HG03025 (cell line): ENCODE measurements around the gene NAALADL2.

ENCODE experiments used
- ATAC-seq: cut with Tn5 transposase; IDR thresholded peaks from one replicate; pipeline ENCODE4 v1.9.1; 2021; ENCODE audit warnings: mild to moderate bottlenecking, moderate library complexity; ENCODE audit not compliant: unreplicated experiment, low FRiP score

Gene NAALADL2

GRCh38 chr3:174884776-174885568, 25.8 kb downstream of the NAALADL2 start:
- no peak for ATAC-seq

- ATAC-seq, result no peak
Measured at GRCh38 chr3:174891524-174892203, 32.5 kb downstream of the NAALADL2 start.

- ATAC-seq, result no peak
Measured at GRCh38 chr3:174907027-174907426, 47.9 kb downstream of the NAALADL2 start.

- no peak for ATAC-seq
Measured at GRCh38 chr3:174907628-174908407, 48.7 kb downstream of the NAALADL2 start.

GRCh38 chr3:174931473-174932353, 72.6 kb downstream of the NAALADL2 start:
- ATAC-seq, result no peak

GRCh38 chr3:174936590-174936989, 77.5 kb downstream of the NAALADL2 start:
- no peak for ATAC-seq

- ATAC-seq, result no peak
Measured at GRCh38 chr3:174937478-174937877, 78.3 kb downstream of the NAALADL2 start.

- no peak for ATAC-seq
Measured at GRCh38 chr3:174938102-174938501, 79.0 kb downstream of the NAALADL2 start.

- ATAC-seq, result no peak
Measured at GRCh38 chr3:174940151-174940550, 81.0 kb downstream of the NAALADL2 start.

GRCh38 chr3:174945276-174945675, 86.1 kb downstream of the NAALADL2 start:
- no peak for ATAC-seq

- no peak for ATAC-seq
Measured at GRCh38 chr3:174945951-174946350, 86.8 kb downstream of the NAALADL2 start.

- no peak for ATAC-seq
Measured at GRCh38 chr3:174949523-174949922, 90.4 kb downstream of the NAALADL2 start.

GRCh38 chr3:174951034-174951433, 91.9 kb downstream of the NAALADL2 start:
- ATAC-seq, result no peak

- no peak for ATAC-seq
Measured at GRCh38 chr3:174951498-174952005, 92.4 kb downstream of the NAALADL2 start.

- ATAC-seq, result no peak
Measured at GRCh38 chr3:174953068-174953467, 93.9 kb downstream of the NAALADL2 start.

GRCh38 chr3:174955513-174956016, 96.4 kb downstream of the NAALADL2 start:
- ATAC-seq, result no peak

GRCh38 chr3:174957081-174957480, 97.9 kb downstream of the NAALADL2 start:
- ATAC-seq, result no peak

- no peak for ATAC-seq
Measured at GRCh38 chr3:174957551-174958001, 98.4 kb downstream of the NAALADL2 start.

GRCh38 chr3:174958671-174959328, 99.7 kb downstream of the NAALADL2 start:
- no peak for ATAC-seq
